ENCODE measurements around the gene MRPS14. TPM values are rescaled to one million over a fixed set of nuclear protein-coding genes. Genes with fewer than 3 reads are reported as not detected.
"Not testable (repeated sequence)": the region's sequence is repeated elsewhere in the genome, so short reads cannot be mapped to it uniquely, and the experiment has no call there.

MRPS14 gene
- total and polyA plus RNA-seq, 12 donors: 8.9 to 31.5 (median 25.7) TPM

DNA sequence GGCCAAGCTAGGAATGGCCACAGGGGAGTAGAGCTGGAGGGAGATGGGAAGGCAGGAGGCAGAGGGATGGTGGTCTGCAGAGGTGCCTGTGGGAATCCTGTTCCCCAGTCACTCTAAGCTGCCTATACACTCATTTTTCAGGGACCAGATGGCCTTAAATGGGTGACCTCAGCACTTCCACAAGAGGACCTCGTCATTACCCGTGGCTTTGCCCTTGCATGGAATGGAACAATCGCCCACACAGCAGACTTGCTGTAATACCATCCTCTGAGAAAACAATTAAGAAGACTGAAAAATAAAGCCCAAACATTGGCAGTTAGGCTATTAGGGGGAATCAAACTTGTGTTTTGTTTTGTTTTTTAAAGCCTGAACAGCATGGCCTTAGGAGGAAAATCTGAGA is 31.5 kb upstream of the MRPS14 start:
- Histone ChIP-seq H3K27ac (no peak overlapping the region), H3K4me1 (no peaks in the 10 kb centered on the region), H3K36me3 (no peaks in the 10 kb centered on the region), H3K9me3 (peaks cover 0 to 15% (median 0%) of the 10 kb centered on the region in 11 donors), H3K4me3 (no peak overlapping the region), H3K27me3 (peaks cover 0 to 12% (median 0%) of the 10 kb centered on the region in 7 donors)
- ATAC-seq (no peak), DNase-seq (no peak)
- TF ChIP-seq CTCF (IDR thresholded peaks at IDR 0.05): no peak
- intact Hi-C loops (cut with DNase I): no loop called here
- WGBS, 2 donors: 76 to 82% methylated on average over 3 of the region's 3 CpGs

GRCh38 chr1:175050992-175051391 is 27.8 kb upstream of the MRPS14 start:
- DNase-seq (no peak), ATAC-seq (no peak)
- Histone ChIP-seq H3K27ac (no peak overlapping the region), H3K4me1 (no peaks in the 10 kb centered on the region), H3K9me3 (no peaks in the 10 kb centered on the region), H3K27me3 (peaks cover 0 to 19% (median 0%) of the 10 kb centered on the region in 7 donors), H3K36me3 (no peaks in the 10 kb centered on the region), H3K4me3 (no peak overlapping the region)
- intact Hi-C loops (cut with DNase I): no loop called here
- no peak for TF ChIP-seq CTCF (IDR thresholded peaks at IDR 0.05)
- 94 to 96% methylated on average over 2 of the region's 2 CpGs for WGBS, 2 donors

DNA sequence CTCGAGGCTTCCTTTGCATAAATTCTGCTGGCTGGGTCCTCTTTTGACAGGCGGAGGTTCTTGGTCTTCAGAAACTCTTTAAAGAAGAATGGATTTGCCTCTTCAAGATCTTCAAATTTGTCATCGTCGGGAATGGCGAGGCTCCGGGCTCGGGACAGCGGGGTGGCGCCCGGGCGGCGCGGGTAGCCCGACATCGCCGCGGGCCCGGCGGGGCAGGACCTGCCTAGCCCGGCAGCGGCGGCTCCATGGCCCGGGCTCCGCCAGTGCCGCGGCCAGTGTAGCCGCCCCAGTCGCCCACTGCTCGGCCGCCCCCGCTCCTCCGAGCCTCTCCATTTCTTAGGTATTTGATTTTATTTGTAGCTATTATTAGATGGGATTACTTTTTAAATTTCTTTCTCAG is 22.3 kb upstream of the MRPS14 start:
- Histone ChIP-seq H3K4me3 (no peak overlapping the region), H3K36me3 (no peaks in the 10 kb centered on the region), H3K27me3 (peaks cover 0 to 13% (median 0%) of the 10 kb centered on the region in 7 donors), H3K4me1 (no peaks in the 10 kb centered on the region), H3K9me3 (no peaks in the 10 kb centered on the region), H3K27ac (no peak overlapping the region)
- DNase-seq (no peak), ATAC-seq (no peak)
- TF ChIP-seq CTCF (IDR thresholded peaks at IDR 0.05): no peak
- intact Hi-C loops (cut with DNase I): no loop called here
- WGBS, 2 donors: 97 to 98% methylated on average over 28 to 32 of the region's 32 CpGs

DNA sequence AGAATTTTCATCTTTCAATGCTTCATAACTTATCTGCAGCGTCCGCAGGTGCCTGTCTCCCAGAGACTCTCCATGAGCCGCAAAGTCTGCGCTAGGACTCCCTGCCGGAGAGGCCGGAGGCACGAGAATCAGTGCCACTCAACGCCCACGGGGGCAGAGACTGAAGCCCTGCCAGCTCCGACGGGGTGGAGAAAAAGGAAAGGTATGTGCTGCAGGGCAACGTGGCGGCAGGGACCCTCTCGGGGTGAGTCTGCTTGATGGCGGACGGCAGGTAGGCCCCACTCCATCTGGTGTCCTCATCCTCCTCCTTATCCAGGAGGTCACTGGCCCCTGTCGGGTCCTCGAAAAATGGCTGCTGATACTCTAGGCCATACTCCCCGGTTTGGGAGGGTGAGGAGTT is 21.9 kb upstream of the MRPS14 start:
- Histone ChIP-seq H3K4me3 (no peak overlapping the region), H3K9me3 (no peaks in the 10 kb centered on the region), H3K36me3 (no peaks in the 10 kb centered on the region), H3K4me1 (no peaks in the 10 kb centered on the region), H3K27me3 (peaks cover 0 to 11% (median 0%) of the 10 kb centered on the region in 7 donors), H3K27ac (no peak overlapping the region)
- no peak for DNase-seq
- no peak for TF ChIP-seq CTCF (IDR thresholded peaks at IDR 0.05)
- no peak for ATAC-seq
- 92 to 96% methylated on average over 19 of the region's 19 CpGs for WGBS, 2 donors
- intact Hi-C loops (cut with DNase I): no loop called here

DNA sequence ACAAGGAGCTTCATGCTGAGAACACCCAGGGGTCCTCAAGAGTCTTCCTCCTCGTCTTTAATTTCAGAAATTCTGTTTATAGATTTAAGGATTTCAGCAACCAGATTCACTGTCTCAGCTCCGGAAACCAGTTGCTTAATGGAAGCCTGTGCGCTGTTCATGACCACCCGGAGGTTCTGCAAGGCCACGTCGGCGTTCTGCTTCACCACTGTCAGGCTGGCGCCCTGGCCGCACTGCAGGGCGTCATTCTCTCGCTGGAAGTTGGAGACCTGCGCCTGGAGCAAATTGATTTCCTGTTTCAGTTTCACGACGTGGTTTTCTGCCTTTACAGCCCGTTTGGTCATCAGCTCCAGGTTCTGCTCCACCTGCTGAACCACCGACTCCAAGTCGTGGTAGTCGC is 21.4 kb upstream of the MRPS14 start:
- not testable (repeated sequence) for ATAC-seq, H3K36me3 ChIP-seq, DNase-seq, H3K27ac ChIP-seq, H3K4me3 ChIP-seq, H3K27me3 ChIP-seq, H3K9me3 ChIP-seq, H3K4me1 ChIP-seq
- intact Hi-C loops (cut with DNase I): loop anchor here in 1 of 10 donors (5.0 kb wide), 1 partner anchor 68 kb away; no protein-coding TSS in a partner anchor
- 89 to 95% methylated on average over 18 of the region's 18 CpGs for WGBS, 2 donors

Data from heart right ventricle (tissue), 16 donors.